HL-60 (cell line): ENCODE data around the gene DCP2.

ENCODE experiments used
- DNase-seq, 2 experiments: peaks; one replicate each; pipeline ENCODE4 v3.0.0-alpha.2; 2010 to 2020; ENCODE audit warnings: low read depth in 1 of 2, low spot score in 1 of 2
- H3K27ac ChIP-seq: fragments of 250-450 bp; sonication (Bioruptor Pico); replicated peaks from 2 replicates; pipeline ENCODE4 v1.5.1; 2020; ENCODE audit warnings: mild to moderate bottlenecking, moderate library complexity
- H3K27me3 ChIP-seq: fragments of 250-450 bp; sonication (Bioruptor Pico); 2 replicates; pipeline ENCODE4 v1.5.1; 2021; ENCODE audit warnings: mild to moderate bottlenecking, moderate library complexity; ENCODE audit not compliant: insufficient read depth, poor library complexity, severe bottlenecking
- H3K4me3 ChIP-seq: replicated peaks from 2 replicates; pipeline ENCODE4 v1.5.1; 2011; ENCODE audit warnings: mild to moderate bottlenecking, control low read depth, low read length; ENCODE audit not compliant: insufficient read depth
- CTCF ChIP-seq: IDR thresholded peaks from one replicate; pipeline ENCODE4 v1.5.1; 2011; ENCODE audit warnings: low read length, control low read depth, inconsistent platforms; ENCODE audit not compliant: insufficient read depth
- GABPA ChIP-seq: IDR thresholded peaks from 2 replicates; pipeline ENCODE4 v1.6.1; 2012; ENCODE audit warnings: low read depth
- POLR2AphosphoS5 ChIP-seq: IDR thresholded peaks from 2 replicates; pipeline ENCODE4 v1.6.1; 2012; ENCODE audit warnings: low read depth
- REST ChIP-seq: IDR thresholded peaks from 2 replicates; pipeline ENCODE4 v1.6.1; 2012; ENCODE audit warnings: low read depth; ENCODE audit not compliant: insufficient replicate concordance
- SPI1 ChIP-seq: IDR thresholded peaks from 2 replicates; pipeline ENCODE4 v1.6.1; 2012; ENCODE audit warnings: low read depth, mild to moderate bottlenecking, borderline replicate concordance
- long read RNA-seq: library from polyadenylated mRNA; unstranded; transcript quantifications from one replicate; pipeline ENCODE4 v2.0.0, GENCODE V29; 2020

Gene DCP2
- long read RNA-seq, full-length matches to known transcripts = 24 of 41 reads
- long read RNA-seq, partial matches to known transcripts = 4 of 41 reads
- long read RNA-seq, other reads (novel, unspliced or antisense) = 13 of 41 reads

- peak; percentile 53; the same call in 1 of the 2 replicates for TF ChIP-seq SPI1
- TF ChIP-seq POLR2AphosphoS5 = peak; percentile 19; the same call in 1 of the 2 replicates
- no peak for TF ChIP-seq CTCF
- Histone ChIP-seq H3K27me3 (no peaks in the 10 kb centered on the region), H3K27ac (peak within 1 kb of the TSS; percentile 90), H3K4me3 (peak within 1 kb of the TSS; percentile 79)
- DNase-seq = peak; percentile 91
These were observed at the start of gene DCP2 for GRCh38 chr5:112976432-112977309. Gene DCP2, plus strand, starts transcription at chr5:112976798. Its CDS starts 136 bp downstream, at chr5:112976934.

- DNase-seq = no peak
- Histone ChIP-seq H3K27me3 (no peaks in the 10 kb centered on the region), H3K27ac (peak overlapping the region; percentile 2; the same call in 1 of the 2 replicates), H3K4me3 (no peak overlapping the region)
- TF ChIP-seq GABPA (no peak), REST (no peak), SPI1 (no peak), CTCF (no peak), POLR2AphosphoS5 (no peak)
These were observed 47.1 kb upstream of the DCP2 start for GRCh38 chr5:112929336-112930081.

- no peaks in the 10 kb centered on the region for H3K27me3 ChIP-seq
- TF ChIP-seq SPI1 (peak; percentile 30; the same call in 1 of the 2 replicates), POLR2AphosphoS5 (no peak), CTCF (no peak)
- H3K4me3 ChIP-seq = no peak overlapping the region
- H3K27ac ChIP-seq = no peak overlapping the region
- peak in 1 of 2 experiments; percentile 51 for DNase-seq
These were observed 46.6 kb upstream of the DCP2 start for GRCh38 chr5:112930082-112930344.

- no peak for TF ChIP-seq POLR2AphosphoS5
- no peak for TF ChIP-seq CTCF
- TF ChIP-seq SPI1 = no peak
- no peak for TF ChIP-seq GABPA
- no peak for TF ChIP-seq REST
- no peaks in the 10 kb centered on the region for H3K27me3 ChIP-seq
- no peak for DNase-seq
- H3K4me3 ChIP-seq = no peak overlapping the region
- no peak overlapping the region for H3K27ac ChIP-seq
These were observed 45.1 kb upstream of the DCP2 start for GRCh38 chr5:112931473-112931872.
